Parathyroid adenoma (tissue), 2 donors: ENCODE measurements around the gene EML3.

Source experiments
- H2AFZ ChIP-seq: fragments of 300-600 bp; sonication (generic); one replicate; pipeline ENCODE4 v1.7.0; 2017; ENCODE audit warnings: antibody characterized with exemption, mild to moderate bottlenecking
- H3K27ac ChIP-seq: fragments of 300-600 bp; sonication (generic); one replicate; pipeline ENCODE4 v1.7.0; 2017
- H3K27me3 ChIP-seq: fragments of 300-600 bp; sonication (generic); one replicate; pipeline ENCODE4 v1.7.0; 2017; ENCODE audit warnings: low read length; ENCODE audit not compliant: control insufficient read depth, insufficient read depth
- H3K36me3 ChIP-seq: fragments of 300-600 bp; sonication (generic); one replicate; pipeline ENCODE4 v1.7.0; 2017; ENCODE audit warnings: low read length; ENCODE audit not compliant: control insufficient read depth, insufficient read depth
- H3K4me1 ChIP-seq: fragments of 300-600 bp; sonication (generic); one replicate; pipeline ENCODE4 v1.7.0; 2017; ENCODE audit warnings: control low read depth
- H3K4me2 ChIP-seq: fragments of 300-600 bp; sonication (generic); one replicate; pipeline ENCODE4 v1.7.0; 2017; ENCODE audit warnings: low read length
- H3K4me3 ChIP-seq: fragments of 300-600 bp; sonication (generic); one replicate; pipeline ENCODE4 v1.7.0; 2017; ENCODE audit warnings: low read depth, low read length
- H3K79me2 ChIP-seq: fragments of 300-600 bp; sonication (generic); one replicate; pipeline ENCODE4 v1.7.0; 2017; ENCODE audit warnings: control low read depth
- H3K9ac ChIP-seq: fragments of 300-600 bp; sonication (generic); one replicate; pipeline ENCODE4 v1.7.0; 2017; ENCODE audit warnings: mild to moderate bottlenecking
- H3K9me3 ChIP-seq: fragments of 300-600 bp; sonication (generic); one replicate; pipeline ENCODE4 v1.7.0; 2017; ENCODE audit warnings: low read length; ENCODE audit not compliant: control insufficient read depth
- CTCF ChIP-seq: fragments of 300-600 bp; sonication (generic); IDR thresholded peaks from one replicate; pipeline ENCODE4 v1.7.0; 2017; ENCODE audit warnings: antibody characterized with exemption, mild to moderate bottlenecking
- donor health status: primary hyperparathyroidism.

EML3 gene

GRCh38 chr11:62649486-62649885, 36.9 kb upstream of the EML3 start:
- no peaks in the 10 kb centered on the region for H3K36me3 ChIP-seq
- no peak overlapping the region for H3K4me3 ChIP-seq
- H3K79me2 ChIP-seq, result peaks cover 8% of the 10 kb centered on the region
- no peak for TF ChIP-seq CTCF
- no peaks in the 10 kb centered on the region for H3K9me3 ChIP-seq
- H3K27ac ChIP-seq, result no peak overlapping the region
- H3K9ac ChIP-seq, result no peak overlapping the region
- H2AFZ ChIP-seq, result no peak overlapping the region
- no peaks in the 10 kb centered on the region for H3K27me3 ChIP-seq
- H3K4me2 ChIP-seq, result no peak overlapping the region
- H3K4me1 ChIP-seq, result peaks cover 3% of the 10 kb centered on the region

GRCh38 chr11:62648967-62649364, 36.4 kb upstream of the EML3 start:
- Histone ChIP-seq H2AFZ (no peak overlapping the region), H3K27ac (no peak overlapping the region), H3K4me2 (no peak overlapping the region), H3K4me3 (no peak overlapping the region), H3K36me3 (no peaks in the 10 kb centered on the region), H3K79me2 (peaks cover 13% of the 10 kb centered on the region), H3K27me3 (no peaks in the 10 kb centered on the region), H3K9me3 (no peaks in the 10 kb centered on the region), H3K9ac (no peak overlapping the region), H3K4me1 (peaks cover 3% of the 10 kb centered on the region)
- no peak for TF ChIP-seq CTCF

- Histone ChIP-seq H3K27me3 (no peaks in the 10 kb centered on the region), H2AFZ (no peak overlapping the region), H3K79me2 (peaks cover 14% of the 10 kb centered on the region), H3K4me1 (peaks cover 3% of the 10 kb centered on the region), H3K4me2 (no peak overlapping the region), H3K4me3 (no peak overlapping the region), H3K27ac (no peak overlapping the region), H3K36me3 (no peaks in the 10 kb centered on the region), H3K9me3 (no peaks in the 10 kb centered on the region), H3K9ac (no peak overlapping the region)
- TF ChIP-seq CTCF, result no peak
Measured at GRCh38 chr11:62648185-62648966, 35.8 kb upstream of the EML3 start.

- H3K4me3 ChIP-seq, result no peak overlapping the region
- no peaks in the 10 kb centered on the region for H3K36me3 ChIP-seq
- no peaks in the 10 kb centered on the region for H3K9me3 ChIP-seq
- no peak overlapping the region for H2AFZ ChIP-seq
- H3K79me2 ChIP-seq, result peaks cover 12% of the 10 kb centered on the region
- no peak overlapping the region for H3K27ac ChIP-seq
- H3K4me1 ChIP-seq, result peaks cover 3% of the 10 kb centered on the region
- no peaks in the 10 kb centered on the region for H3K27me3 ChIP-seq
- no peak for TF ChIP-seq CTCF
- no peak overlapping the region for H3K4me2 ChIP-seq
- H3K9ac ChIP-seq, result no peak overlapping the region
Measured at GRCh38 chr11:62647609-62648005, 35.0 kb upstream of the EML3 start.
